Jurkat, Clone E6-1 (cell line): ENCODE results near the gene HAUS8.

Source experiments
- DNase-seq: peaks from one replicate; pipeline ENCODE4 v3.0.0-alpha.2; 2011; ENCODE audit warnings: low read depth, low spot score
- H3K4me3 ChIP-seq: 2 replicates; pipeline ENCODE4 v1.5.1; 2011; ENCODE audit warnings: mild to moderate bottlenecking, low read length, control low read depth, moderate library complexity

HAUS8 gene

DNA sequence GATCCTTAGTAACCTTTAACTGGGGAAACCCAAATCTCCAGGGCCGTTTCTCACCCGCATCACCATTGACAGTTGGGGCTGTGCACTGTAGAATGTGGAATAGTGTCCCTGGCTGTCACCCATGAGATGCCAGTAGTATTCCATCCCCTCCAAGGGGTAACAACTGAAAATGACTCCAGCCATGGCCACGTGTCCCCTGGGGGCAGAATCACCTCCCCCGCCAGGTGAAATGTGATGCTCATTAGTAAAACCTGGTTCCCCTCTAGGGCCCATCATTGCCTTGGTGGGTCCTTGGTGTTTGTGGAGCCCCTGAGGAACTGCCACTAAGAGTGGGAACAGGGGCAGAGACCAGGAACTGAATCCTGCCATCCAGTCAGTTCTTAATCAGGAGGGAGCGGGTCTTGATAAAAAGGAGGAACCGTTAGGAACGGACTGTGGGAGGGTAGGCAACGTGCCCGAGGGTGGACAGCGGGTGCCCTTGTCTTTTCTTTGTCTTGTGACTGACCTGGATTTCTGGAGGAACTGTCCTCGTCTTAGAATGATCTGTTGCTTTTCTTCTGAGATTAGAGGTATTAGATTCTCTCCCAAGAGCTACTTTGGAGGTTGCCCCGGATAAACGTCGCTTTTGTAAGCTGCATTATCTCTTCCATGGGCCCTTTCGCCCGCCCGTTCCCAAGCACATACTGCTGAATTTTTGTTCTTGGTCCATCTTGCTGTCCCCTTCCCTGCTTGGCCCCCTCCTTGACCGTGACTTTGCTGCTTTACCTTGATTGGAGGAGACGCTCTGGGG lies 3.9 kb upstream of the HAUS8 start:
- no peak for DNase-seq
- H3K4me3 ChIP-seq = no peak overlapping the region

DNA sequence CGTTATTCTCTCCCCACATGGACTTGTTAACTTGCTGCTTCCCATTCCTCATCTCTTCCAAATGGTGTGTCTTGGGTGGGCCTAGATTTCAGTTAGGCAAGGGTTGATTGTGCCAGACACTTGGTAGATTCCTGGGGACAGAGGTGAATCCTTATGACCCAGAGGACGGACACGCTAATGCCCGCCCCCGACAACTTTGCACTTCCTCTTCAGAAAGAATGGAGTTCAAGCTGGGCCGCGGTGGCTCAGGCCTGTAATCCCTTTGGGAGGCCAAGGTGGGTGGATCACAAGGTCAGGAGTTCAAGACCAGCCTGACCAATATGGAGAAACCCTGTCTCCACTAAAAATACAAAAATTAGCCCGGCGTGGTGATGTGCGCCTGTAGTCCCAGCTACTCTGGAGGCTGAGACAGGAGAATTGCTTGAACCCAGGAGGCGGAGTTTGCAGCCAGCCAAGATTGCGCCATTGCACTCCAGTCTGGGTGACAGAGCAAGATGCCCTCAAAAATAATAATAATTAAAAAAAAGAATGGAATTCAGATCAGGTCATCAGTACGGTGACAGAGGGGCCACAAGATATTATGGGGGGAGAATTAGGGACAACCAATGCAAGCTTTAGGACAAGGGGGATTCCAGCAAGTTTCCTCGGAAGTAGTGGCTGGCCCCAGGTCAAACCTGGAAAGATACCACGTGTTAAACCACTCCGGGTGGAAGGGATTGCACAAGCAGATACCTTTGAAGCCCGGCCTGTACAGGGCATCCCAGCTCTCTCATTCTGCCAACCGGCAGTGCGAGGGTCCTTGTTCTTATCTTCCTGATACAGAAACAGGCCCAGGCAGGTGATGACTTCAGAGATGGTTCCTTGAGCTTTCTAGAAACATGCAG lies 3.0 kb upstream of the HAUS8 start:
- H3K4me3 ChIP-seq = no peak overlapping the region
- DNase-seq = no peak

DNA sequence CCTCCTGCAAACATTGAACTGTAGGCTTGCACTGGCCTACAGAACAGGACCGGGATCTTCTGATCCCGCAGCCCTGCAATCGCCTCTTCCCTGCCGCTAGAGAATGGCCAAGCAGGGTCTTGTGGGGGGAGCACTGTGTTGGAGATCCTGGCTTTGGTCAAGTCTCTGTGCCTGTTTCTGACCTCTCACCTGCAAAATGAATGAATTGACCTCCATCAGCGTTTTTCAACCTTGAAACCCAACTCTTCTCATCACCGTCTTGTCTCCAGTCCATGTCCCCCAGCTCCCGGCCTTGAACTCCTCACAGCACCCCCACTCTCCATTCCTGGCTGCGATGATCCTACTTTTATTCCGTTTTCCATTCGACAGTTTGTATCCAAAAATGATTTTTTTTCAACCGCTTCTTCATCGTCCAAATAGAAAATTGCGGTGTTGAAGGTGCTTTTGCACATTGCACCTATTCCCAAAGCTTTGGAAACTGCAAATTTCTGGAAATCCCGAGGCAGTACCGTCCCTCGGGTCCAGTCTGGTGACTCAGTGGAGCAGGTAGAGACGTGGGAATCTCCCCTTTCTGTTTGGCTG lies 2.3 kb upstream of the HAUS8 start:
- no peak for DNase-seq
- no peak overlapping the region for H3K4me3 ChIP-seq

- DNase-seq = no peak
- peak overlapping the region; percentile 86 for H3K4me3 ChIP-seq
Measured at GRCh38 chr19:17076543-17076991, 1.3 kb upstream of the HAUS8 start.

DNA sequence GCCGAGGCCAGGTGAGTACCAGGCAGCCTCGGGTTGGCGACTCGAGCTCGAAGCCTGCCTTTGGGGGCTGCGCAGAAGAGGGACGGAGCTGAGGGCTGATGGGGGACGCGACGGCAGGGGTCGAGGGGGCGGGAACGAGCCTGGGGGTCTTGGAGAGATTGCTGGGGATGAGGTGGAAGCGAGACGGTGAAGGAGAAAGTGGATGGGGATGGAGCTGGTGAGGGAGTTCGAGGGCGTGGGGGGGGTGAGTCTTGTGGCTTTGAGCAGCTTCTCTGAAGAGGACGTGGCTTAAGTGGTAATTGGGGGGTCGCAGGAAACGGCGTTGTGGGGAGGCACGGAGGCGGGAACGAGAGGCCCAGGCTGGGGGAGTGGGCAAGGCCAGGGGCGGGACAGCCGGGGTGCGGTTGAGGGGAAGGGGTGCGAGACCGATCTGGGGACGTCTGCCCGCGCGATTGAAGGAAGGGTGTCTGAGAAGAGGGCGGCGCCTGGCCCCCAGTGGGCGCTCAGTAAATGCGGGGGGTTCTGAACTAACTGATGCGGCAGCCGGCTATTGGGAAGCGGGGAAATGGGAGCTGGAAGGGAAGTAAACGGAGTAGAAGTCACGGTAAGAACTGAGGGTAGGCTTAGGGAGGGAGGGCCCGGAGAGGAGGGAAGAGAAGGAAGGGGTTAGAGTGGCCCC lies 751 bp upstream of the HAUS8 start:
- H3K4me3 ChIP-seq = peak overlapping the region; percentile 86
- DNase-seq = peak; percentile 37

- no peak for DNase-seq
- H3K4me3 ChIP-seq = peak overlapping the region; percentile 69
Measured at GRCh38 chr19:17074634-17075034, 618 bp downstream of the HAUS8 start.

DNA sequence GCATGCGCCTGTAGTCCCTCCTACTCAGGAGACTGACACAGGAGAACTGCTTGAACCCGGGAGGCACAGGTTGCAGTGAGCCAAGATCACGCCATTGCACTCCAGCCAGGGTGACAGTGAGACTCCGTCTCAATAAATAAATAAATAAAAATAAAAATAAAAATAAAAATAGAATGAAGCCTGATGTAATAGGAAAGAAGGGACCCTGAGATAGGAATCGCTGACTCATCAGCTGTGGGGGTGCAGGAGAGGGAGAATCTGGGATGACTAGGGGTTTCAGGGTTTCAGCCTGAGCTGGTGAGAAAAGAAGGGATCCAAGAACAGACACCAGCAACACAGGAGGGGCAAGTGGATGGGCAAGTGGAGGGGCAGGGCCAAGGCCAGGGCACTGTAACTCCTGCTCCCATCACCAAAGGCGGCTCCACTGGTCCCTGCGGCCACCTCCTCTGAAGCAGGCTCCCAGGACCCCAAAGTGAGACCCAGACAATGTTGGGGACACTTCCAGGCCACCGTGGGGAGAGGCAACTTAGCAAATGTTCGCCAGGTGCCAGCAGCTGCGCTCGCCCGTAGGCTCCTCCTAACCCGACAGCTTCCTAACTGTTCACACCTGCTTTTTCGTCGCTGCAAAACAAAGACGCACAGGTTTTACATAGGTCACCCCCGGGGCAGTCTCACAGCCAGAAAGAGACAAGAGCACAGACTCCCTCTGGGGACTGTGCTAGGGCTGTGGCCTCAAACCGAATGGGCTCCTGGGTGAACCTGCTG lies 1.2 kb downstream of the HAUS8 start:
- no peak for DNase-seq
- H3K4me3 ChIP-seq = peak overlapping the region; percentile 69

DNA sequence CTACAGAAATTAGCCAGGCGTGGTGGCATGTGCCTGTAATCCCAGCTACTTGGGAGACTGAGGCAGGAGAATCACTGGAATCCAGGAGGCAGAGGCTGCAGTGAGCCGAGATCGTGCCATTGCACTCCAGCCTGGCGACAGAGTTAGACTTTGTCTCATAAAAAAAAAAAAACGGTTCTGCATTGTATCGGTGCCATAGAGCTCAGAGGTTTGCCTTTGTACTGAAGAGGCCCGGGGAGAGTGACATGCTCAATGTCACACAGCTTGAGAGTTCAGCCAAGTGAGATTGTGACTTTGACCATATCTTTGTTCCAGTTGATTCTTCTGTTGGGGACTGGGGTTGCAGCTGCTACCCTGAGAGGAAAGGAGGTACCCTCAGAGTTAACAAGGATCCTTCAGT lies 4.3 kb downstream of the HAUS8 start:
- no peak overlapping the region for H3K4me3 ChIP-seq
- DNase-seq = no peak

- no peak overlapping the region for H3K4me3 ChIP-seq
- no peak for DNase-seq
Measured at GRCh38 chr19:17070421-17070820, 4.8 kb downstream of the HAUS8 start.

- H3K4me3 ChIP-seq = no peak overlapping the region
- no peak for DNase-seq
Measured at GRCh38 chr19:17069193-17069592, 6.1 kb downstream of the HAUS8 start.

- no peak overlapping the region for H3K4me3 ChIP-seq
- no peak for DNase-seq
Measured at GRCh38 chr19:17063428-17063827, 11.8 kb downstream of the HAUS8 start.

DNA sequence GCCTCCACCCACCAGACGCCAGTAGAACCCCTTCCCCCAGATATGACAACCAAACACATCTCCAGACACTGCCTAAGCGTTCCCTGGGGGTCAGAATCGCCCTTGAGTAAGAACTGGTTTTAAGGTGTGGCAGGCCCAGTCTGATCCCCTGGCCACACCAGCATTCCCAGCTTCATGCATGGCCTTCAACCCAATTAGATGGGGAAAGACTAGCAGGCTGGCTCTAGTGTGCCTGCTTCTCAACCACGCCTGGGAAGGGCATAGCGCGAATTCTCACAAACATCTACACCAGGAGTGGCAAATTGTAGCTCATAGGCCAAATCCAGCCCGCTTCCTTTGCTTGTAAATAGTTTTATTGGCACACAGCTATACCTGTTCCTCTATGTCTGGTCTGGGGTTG lies 13.6 kb downstream of the HAUS8 start:
- no peak for DNase-seq
- no peak overlapping the region for H3K4me3 ChIP-seq

- DNase-seq = no peak
- H3K4me3 ChIP-seq = no peak overlapping the region
Measured at GRCh38 chr19:17061205-17061604, 14.0 kb downstream of the HAUS8 start.

DNA sequence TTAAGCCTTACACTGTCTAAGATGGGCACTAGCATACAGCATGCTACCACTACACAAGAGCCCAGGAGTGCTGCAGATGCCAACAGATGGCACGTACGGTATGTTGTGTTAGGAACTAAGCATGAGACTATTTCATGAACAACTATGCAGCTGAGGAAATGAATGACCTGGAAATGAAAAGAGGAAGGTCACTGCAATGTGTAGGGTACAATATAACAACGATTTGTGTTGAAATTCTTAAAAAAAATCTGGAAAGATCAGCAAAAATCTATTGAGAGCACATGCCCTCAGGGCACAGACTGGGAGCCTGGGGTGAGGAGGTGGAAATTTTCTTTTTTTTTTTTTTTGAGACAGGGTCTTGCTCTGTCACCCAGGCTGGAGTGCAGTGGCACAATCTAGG lies 14.4 kb downstream of the HAUS8 start:
- H3K4me3 ChIP-seq = no peak overlapping the region

DNA sequence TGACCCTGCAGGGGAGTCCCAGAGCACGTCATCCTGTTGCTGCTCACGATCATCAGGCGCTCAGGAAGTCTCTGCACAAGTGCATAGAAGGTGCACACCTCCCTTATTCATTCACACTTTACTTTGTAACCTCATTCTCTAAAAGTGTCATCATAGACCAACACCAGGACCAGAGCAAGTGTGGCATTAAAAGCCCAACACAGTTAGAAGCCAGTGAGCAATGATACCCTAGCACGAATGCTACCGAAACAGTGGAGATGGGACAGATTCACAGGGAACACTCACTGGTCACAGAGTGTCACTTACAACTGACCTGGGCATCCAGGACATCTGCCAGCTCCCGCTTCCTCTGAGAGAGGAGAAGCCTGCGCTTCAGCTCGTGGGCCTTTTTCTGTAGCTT lies 17.0 kb downstream of the HAUS8 start:
- H3K4me3 ChIP-seq = no peak overlapping the region
- DNase-seq = no peak

More for the DNA sequence above, 14.4 kb downstream of the HAUS8 start:
- DNase-seq = no peak

- no peak for DNase-seq
- no peak overlapping the region for H3K4me3 ChIP-seq
Measured at GRCh38 chr19:17055636-17056035, 19.6 kb downstream of the HAUS8 start.

DNA sequence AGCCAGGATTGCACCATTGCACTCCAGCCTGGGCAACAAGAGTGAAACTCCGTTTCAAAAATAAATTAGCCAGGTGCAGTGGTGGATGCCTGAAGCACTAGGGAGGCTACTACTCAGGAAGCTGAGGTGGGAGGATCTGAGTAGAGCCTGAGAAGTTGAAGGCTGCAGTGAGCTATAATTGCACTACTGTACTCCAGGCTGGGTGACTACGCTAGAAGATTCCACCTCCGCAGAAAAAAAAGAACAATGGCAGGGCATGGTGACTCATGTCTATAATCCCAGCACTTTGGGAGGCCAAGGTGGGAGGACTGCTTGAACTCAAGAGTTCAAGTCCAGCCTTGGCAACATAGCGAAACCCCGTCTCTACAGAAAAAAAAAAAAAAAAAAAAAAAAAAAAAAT lies 20.5 kb downstream of the HAUS8 start:
- no peak for DNase-seq
- H3K4me3 ChIP-seq = no peak overlapping the region

DNA sequence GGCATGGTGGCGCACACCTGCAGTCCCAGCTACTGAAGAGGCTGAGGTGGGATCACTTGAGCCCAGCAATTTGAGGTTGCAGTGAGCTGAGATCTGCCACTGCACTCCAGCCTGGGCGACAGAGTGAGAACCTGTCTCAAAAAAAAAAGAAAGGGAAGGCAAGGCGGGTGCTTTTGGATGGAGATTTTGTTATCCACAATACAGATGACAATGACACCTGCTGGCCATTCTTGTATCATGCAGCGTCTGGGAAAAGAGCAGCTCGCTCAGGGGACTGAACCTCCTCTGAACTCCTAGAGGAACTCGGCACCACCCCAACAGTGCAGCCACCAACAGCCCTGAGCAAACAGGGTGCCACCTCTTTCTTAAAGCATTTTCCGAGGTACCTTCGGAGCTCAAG lies 22.8 kb downstream of the HAUS8 start:
- no peak for DNase-seq
- no peak overlapping the region for H3K4me3 ChIP-seq
